Activated gamma-delta T cell treated with anti-CD3 and anti-CD28 coated beads, Interleukin-2, amount 50 U/mL, for 16 hours (primary cell): ENCODE results near the gene KLK7.
"Not testable (repeated sequence)": the region's sequence is repeated elsewhere in the genome, so short reads cannot be mapped to it uniquely, and the experiment has no call there.

ENCODE experiments used
- DNase-seq: peaks from one replicate; pipeline ENCODE4 v3.0.0-alpha.2; 2020; ENCODE audit warnings: low read depth

The KLK7 gene

DNA sequence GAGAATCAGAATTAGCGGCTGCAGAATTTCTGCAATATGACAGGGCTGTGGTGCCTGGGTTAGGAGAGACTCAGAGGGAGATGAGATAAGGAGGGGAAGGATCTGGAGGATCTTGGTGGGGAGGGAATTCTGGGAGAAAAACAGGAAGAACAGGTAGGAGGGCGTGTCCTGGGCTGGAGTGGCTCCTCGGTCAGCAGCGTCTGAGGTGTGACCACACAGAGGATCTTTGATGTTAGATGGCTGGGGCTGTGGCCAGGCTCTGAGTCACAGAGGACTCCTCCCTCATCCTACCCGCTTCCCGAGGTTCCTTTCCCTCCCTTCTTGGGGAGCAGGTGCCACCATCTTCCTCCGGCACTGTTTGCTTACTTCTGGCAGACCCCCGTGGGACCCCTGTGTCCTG, 8.0 kb downstream of the KLK7 start:
- no peak for DNase-seq

DNA sequence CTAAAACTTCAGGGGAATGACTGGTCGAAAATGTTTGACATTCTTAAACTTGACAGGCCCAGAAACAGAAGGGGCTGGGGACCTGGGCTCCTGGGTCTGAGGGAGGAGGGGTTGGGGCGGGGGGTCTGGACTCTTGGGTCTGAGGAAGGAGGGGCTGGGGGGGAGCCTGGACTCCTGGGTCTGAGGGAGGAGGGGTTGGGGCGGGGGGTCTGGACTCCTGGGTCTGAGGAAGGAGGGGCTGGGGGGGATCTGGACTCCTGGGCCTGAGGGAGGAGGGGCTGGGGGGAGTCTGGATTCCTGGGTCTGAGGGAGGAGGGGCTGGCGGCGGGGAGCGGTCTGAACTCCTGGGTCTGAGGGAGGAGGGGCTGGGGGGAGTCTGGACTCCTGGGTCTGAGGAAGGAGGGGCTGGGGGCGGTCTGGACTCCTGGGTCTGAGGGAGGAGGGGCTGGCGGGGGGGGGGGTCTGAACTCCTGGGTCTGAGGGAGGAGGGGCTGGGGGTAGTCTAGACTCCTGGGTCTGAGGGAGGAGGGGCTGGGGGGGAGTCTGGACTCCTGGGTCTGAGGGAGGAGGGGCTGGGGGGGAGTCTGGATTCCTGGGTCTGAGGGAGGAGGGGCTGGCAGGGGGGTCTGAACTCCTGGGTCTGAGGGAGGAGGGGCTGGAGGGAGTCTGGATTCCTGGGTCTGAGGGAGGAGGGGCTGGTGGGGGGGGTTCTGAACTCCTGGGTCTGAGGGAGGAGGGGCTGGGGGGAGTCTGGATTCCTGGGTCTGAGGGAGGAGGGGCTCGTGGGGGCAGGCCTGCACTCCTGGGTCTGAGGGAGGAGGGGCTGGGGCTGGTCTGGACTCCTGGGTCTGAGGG, 8.8 kb downstream of the KLK7 start:
- no peak for DNase-seq

DNA sequence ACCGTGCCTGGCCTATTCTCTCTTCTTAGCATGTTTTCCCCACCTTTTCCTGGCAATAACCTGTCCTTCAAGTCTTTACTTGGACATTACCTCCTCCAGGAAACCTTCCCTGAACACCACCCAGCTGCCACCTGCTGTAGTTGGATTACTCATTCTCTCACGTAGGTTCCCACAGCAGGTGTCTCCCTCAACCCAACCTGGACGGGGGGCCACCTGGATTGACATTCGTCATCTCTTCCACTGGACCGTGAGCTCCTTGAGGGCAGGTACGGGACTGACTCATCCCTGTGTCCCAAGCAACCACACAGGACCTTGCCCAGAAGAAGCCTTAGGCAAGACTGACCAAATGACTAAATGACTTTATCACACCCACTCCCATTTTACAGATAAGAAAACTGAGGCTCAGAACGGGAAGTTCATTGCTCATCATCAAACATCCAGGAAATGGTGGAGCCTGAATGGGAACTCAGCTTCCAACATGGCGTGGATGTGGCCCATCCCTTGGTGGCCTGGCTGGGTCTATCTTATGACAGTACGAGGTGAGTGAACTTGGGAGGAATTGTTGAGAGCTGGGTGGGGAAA, 10.8 kb downstream of the KLK7 start:
- no peak for DNase-seq

DNA sequence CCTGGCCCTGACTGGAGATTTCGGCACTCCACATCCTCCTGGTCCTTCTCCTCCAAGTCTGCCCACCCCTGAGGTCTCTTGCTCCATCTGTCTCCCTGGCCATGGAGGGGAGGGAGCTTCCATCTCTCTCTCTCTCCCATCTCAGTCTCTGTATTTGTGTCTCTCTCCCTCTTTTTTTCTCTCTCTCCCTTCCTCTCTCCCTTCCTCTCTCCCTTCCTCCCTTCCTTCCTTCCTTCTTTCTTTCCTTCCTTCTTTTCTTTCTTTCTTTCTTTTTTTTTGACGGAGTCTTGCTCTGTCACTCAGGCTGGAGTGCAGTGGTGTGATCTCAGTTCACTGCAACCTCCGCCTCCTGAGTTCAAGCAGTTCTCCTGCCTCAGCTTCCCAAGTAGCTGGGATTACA, 13.9 kb downstream of the KLK7 start:
- not testable (repeated sequence) for DNase-seq

DNA sequence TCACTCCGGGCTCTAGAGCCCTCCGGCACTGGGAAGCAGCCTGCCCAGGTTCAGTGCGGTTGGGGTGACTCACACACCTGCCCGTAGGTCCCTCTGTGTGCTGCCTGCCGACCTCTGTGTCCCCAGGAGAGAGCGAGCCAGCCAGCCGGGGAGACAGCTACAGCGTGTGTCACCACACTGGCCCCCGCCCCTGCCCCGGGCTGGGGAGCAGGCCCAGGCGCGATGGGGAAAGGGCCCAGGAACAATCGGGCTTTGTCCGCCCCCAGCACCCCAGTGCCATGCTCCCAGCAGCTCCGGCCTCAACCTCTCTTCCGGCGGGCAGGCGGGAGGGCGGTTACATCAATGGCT, 14.3 kb downstream of the KLK7 start, which contains the start of gene KLK6:
TSS of gene KLK6 (minus strand) at position 179 of the 348 bp plus-strand sequence. CDS start 1,487 bp downstream, outside the sequence.
- DNase-seq = no peak

DNA sequence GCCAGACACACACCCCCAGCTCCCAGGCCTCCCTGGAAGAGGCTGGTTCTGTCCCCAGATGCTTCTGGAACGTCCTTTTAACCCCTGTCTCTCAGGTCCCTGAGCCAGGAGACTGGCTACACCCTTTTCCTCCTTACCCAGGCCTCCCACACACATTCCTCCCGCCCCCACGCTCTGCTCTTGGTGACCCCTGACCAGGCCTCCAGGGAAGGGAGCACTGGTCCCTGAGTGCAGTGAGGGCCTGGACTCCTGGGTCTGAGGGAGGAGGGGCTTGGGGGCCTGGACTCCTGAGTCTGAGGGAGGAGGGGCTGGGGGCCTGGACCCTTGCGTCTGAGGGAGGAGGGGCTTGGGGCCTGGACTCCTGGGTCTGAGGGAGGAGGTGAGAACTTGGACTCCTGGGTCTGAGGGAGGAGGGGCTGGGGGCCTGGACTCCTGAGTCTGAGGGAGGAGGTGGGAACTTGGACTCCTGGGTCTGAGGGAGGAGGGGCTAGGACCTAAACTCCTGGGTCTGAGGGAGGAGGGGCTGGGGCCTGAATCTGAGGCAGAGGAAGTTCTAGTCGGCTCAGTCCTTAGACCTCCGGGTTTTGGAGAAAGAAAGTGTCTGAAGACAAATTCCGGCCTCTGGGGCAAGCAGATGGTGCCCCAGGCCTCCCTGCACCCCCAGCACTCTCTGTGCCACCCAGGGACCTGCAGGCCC, 14.9 kb downstream of the KLK7 start:
- DNase-seq = no peak

DNA sequence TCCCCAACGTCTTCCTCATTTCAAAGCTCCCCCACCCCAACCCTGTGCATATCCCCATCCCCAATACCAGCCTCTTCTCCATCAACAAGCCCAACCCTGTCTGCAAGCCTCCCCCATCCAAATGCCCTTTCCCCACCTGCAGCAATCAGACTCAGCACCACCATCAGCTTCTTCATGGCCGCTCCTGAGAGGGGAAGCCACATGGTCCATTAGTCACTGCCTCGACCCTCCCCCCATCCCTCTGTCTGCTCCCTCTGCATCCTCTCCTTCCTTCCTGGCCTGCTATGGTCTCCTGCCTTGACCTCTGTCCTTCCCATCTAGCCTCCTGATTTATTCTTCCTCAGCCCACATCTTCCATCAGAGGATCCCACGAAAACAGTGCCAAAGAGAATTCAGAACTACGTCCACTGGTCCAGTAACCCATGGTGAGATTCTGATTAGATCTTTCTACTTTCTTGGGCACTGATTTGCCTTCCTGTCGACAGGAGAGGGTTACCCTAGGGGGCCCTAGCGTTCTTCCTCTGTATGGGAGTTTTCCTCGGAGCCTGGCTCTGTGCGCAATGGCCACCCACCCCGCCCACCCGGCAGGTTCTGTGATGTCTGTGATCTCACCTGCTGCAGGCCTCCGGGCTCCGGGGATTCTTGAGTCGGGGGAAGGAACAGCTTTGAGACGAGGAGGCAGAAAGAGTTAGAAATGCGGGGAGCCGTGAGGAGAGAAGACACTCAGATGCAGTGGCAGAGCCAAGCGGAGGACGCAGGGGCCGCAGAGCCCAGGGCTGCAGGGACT, 15.6 kb downstream of the KLK7 start:
- DNase-seq = no peak

DNA sequence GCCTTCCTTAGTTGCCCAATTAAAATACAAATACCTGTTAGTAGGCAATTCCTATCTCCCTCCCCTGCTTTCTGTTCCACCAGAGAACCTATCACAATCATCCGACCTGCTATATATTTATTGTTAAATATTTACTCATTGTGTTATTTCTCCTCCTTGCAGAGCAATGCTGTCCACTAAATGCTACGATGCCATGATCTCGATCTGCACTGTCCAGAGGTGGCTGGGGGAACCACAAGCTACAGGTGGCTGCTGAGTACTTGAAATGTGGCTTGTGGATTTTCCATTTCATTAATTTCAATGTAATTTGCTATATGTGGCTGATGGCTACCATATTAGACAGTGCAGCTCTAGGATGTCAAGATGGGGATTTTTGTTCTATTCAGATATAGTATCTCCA, 19.5 kb downstream of the KLK7 start:
- no peak for DNase-seq

DNA sequence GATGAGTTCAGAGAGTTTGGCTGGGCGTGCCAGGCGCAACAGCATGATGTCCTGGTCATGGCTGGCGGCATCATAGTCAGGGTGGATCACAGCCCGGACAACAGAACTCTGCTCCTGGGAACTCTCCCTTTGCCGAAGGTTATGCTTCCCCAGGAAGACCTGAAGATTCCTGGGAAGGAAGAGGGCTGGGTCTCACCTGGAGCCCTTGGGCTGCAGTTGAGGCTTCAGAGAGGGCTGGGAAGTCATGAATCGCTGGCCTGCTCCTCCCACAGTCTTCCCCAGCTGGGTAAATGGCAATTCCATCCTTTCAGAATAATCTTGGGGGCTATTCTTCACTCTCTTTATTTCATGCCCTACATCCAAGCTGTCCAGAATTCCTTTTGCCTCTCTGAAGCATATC, 20.3 kb downstream of the KLK7 start:
- DNase-seq = no peak

DNA sequence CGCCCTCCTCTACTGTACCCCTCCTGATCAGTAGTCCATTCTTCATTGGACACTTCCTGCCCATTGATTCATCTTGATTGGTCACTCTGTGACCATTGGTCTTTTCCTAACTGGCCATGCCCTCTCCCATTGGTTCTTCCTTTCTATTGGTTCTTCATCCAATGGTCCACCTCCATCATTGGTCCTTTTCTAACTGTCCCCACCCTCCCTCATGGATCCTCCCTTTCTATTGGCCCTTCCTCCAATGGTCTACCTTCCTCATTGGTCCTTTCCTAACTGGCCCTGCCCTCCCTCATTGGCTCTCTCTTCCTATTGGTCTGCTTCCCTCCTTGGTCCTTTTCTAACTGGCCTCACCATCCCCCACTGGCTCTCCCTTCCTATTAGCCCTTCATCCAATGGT, 21.5 kb downstream of the KLK7 start:
- no peak for DNase-seq

DNA sequence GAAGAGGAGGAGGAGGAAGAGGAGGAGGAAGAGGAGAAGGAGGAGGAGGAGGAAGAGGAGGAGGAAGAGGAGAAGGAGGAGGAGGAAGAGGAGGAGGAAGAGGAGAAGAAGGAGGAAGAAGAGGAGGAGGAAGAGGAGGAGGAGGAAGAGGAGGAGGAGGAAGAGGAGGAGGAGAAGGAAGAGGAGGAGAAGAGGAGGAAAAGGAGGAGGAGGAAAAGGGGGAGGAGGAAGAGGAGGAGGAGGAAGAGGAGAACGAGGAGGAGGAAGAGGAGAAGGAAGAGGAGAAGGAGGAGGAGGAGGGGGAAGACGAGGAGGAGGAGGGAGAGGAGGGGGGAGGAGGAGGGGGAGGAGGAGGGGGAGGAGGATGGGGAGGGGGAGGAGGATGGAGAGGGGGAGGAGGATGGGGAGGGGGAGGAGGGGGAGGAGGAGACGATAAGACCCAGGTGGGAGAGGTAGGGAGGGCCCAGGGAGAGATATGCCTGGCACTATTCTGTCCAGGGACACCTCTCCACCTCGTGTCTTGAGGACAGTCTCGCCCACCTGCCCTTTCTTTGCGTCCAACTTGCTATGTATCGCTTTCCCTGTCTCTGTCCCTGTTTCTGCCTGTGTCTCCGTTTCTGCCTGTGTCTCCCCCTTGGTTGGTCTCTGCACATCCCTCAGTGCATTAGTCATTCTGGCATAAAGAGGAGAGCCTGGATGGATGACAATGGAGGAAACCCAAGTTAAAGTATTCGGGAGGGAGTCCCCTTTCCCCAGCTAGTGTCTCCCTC, 23.8 kb downstream of the KLK7 start:
- DNase-seq = no peak

DNA sequence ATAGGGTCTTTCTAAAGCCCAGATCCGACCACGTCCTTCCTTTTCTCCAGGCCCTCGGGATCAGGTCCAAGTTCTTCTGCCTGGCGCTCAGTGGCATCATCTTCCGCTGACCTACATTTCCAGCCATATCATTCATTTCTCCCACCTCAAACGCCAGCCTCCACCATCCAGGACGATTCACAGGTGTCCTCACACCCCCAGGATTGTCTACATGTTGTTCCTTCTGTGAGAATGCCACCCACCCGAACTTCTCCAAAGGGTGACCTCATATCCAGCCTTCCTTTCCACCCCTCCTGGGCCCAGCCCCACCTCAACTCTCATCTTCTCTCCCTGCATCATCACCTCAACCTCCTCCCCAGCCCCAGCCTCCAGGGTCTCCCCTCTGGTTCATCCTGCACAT, 26.1 kb downstream of the KLK7 start:
- no peak for DNase-seq

DNA sequence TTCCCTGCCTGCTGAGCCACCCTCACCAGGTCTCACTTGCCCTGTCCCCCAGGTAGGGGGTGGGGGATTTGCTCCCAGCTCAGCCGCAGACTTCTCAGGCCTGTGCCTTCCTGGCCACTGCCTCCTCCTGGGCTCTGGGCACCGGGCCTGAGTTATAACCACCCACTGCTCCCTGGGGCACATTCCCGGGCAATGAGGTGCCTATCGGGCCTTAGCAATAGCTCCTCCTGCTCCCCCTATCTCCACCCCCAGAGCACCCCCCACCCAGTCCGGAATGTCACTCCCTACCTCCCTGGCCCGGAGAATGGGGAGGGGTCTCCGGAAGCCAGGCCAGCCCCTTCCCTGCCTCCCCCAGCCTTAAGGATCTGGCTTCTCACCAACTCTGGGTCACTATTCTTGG, 30.8 kb downstream of the KLK7 start, which contains the start of gene KLK5:
TSS of gene KLK5 (minus strand) at position 129 of the 400 bp plus-strand sequence. CDS start 381 bp downstream, outside the sequence.
- no peak for DNase-seq

DNA sequence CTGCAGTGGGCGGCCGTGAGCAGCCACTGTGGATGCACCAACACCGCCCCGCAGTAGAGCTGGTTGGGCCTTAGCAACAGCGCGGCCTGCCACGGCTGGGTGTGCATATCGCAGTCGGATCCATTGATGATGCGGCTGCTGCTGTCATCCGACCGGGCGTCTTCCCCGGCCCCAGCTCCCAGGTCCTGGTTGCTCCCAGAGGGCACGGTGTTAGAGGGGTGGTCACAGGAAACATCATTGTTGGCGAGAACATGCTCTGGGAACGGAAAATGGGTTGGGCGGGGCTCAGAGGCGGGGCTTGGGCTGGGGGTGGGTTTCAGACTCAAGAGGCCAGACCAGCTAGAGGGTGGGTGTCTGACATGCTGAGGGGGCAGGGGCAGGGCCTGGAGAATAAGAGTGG, 33.9 kb downstream of the KLK7 start:
- no peak for DNase-seq

DNA sequence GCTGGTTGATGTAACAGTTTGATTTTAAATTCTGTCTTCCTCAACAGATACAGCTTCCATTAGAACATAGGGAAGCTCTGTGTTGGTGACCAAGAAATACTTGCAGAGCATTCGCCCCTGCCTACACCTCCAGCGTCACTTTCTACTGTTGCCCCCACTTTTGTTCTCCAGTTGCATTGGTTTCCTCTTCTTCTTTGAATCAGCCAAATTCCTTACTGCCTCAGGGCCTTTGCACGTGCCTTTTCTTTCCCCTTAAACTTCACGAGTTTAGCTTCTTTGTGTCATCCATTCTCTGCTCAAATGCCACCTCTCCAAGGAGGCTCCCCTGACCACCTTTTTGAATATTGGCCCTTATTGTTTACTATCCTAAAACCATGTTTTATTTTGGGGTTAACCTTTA, 36.6 kb downstream of the KLK7 start:
- no peak for DNase-seq

DNA sequence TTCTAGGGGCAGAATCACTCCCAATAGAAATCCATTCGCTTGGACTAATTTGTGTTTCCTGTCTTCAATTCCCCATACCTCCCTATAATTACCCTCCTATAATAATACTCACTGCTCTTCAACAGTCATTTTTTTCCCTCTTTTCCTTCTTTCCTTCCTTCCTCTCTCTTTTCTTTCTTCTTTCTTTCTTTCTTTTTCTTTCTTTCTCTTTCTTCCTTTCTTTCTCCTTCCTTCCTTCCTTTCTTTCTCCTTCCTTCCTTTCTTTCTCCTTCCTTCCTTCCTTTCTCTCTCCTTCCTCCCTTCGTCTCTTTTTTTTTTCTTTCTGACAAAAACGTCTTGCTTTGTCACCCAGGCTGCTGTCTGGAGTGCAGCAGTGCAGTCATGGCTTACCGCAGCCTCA, 38.9 kb downstream of the KLK7 start:
- DNase-seq = no peak

DNA sequence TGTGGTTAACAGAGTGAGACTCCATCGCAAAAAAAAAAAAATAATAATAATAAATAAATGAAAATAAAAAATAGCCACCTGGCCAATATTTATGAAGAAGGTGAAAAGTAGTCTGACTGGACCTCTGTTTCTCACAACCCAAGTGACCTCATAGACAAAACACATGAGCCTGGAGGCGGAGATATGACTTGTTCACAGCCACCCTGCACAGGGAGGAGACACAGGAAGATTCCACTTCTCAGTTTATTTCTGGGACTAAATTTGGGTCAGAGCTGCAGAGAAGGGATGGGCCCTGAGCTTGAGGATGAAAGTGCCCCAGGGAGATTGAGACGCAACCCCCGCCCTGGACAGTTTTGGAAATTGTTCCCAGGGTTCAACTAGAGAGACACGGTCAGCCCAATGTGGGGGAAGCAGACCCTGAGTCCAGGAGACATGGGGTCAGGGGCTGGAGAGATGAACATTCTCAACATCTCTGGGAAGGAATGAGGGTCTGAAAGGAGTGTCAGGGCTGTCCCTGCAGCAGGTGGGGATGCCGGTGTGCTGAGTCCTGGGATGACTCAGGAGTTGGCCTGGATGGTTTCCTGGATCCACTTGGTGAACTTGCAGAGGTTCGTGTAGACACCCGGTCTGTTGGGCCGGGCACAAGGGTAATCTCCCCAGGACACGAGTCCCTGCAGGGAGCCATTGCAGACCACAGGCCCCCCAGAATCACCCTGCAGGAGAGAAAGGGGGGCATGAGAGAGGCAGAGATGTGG, 40.5 kb downstream of the KLK7 start:
- no peak for DNase-seq

DNA sequence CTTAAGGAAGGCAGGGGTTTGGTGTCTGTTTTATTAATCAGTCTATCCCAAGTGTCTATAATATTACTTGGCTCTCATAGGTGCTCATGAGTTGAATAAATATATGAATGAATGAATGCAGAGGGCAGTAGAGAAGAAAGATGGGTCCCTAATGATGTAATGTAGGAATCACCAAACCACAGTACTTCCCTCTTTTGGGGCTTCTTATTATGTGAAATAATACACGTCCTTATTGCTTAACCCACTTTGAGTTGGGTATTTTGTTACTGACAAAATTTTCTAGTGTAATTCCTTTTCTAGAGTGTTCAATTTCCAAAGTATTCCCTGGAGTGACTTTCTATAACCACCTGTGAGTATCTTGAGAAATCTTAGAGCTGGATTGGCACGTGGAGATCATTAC, 44.1 kb downstream of the KLK7 start:
- DNase-seq = no peak

DNA sequence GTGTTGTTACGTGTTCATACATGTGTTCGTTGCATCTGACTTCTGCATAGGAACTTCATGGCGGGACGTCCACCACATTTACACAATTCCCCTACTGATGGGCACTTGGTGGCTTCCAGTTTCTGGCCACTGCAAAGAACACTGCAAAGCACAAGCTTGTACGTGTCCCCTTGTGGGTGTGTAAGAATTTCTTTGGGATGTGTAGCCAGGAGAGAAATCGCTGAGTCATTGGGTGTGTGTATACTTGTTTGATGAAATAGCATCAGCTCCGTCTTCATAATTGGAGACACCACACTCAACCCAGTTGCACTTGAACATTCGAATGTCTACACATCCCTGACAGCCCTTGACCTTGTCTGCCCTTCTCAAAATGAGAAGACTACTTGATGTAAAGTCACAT, 50.1 kb downstream of the KLK7 start:
- DNase-seq = no peak

DNA sequence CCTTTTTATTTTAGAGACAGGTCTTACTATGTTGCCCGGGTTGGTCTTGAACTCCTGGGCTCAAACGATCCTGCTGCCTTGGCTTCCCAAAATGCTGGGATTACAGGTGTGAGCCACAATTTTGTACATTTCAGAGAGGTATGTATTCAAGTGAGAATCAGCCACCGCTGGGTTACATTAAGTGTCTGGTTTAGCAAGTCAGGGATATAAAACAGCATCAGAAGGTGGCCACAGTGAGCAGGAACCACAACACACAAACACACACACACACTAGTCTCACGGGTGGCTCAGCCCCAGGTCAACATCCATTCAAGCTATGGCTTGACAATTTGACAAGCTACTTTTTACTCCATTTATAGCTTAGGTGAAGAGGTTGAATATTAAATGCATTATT, 51.0 kb downstream of the KLK7 start:
- DNase-seq = no peak
